Activated CD8-positive, alpha-beta memory T cell treated with anti-CD3 and anti-CD28 coated beads for 1 hour (primary cell): ENCODE measurements around the gene POLR3K.

Experiments used
- DNase-seq, 2 donors: peaks; one replicate each; pipeline ENCODE4 v3.0.0-alpha.2; 2020; ENCODE audit warnings: low read depth in 1 of 2; ENCODE audit errors: extremely low read depth in 1 of 2

Gene POLR3K

GRCh38 chr16:66309-67182, 13.1 kb upstream of the POLR3K start:
- no peak for DNase-seq

- DNase-seq: peak; percentile 57 to 81
These were observed 12.3 kb upstream of the POLR3K start for GRCh38 chr16:65745-66144.

- no peak for DNase-seq
These were observed 11.5 kb upstream of the POLR3K start for GRCh38 chr16:64914-65255.

GRCh38 chr16:63998-64913, 10.8 kb upstream of the POLR3K start:
- no peak for DNase-seq

- no peak for DNase-seq
These were observed 10.1 kb upstream of the POLR3K start for GRCh38 chr16:63466-63865.

GRCh38 chr16:62968-63391, 9.6 kb upstream of the POLR3K start:
- DNase-seq: no peak

- no peak for DNase-seq
These were observed 9.0 kb upstream of the POLR3K start for GRCh38 chr16:62283-62967.

GRCh38 chr16:61879-62281, 8.5 kb upstream of the POLR3K start:
- no peak for DNase-seq

GRCh38 chr16:60929-61878, 7.8 kb upstream of the POLR3K start:
- no peak for DNase-seq

- DNase-seq: no peak
These were observed 6.8 kb upstream of the POLR3K start for GRCh38 chr16:60166-60565.

GRCh38 chr16:59440-60059, 6.1 kb upstream of the POLR3K start:
- DNase-seq: no peak

- DNase-seq: no peak
These were observed 5.4 kb upstream of the POLR3K start for GRCh38 chr16:58491-59439.

- DNase-seq: no peak
These were observed 4.3 kb upstream of the POLR3K start for GRCh38 chr16:57711-58110.

GRCh38 chr16:56231-56927, 3.0 kb upstream of the POLR3K start:
- no peak for DNase-seq

GRCh38 chr16:55571-56136, 2.2 kb upstream of the POLR3K start:
- DNase-seq: no peak

GRCh38 chr16:54237-54581, 801 bp upstream of the POLR3K start:
- DNase-seq: no peak

- no peak for DNase-seq
These were observed 2.4 kb downstream of the POLR3K start for GRCh38 chr16:50769-51591.
